Measurements from ENCODE around the gene SPATA16. TPM values are rescaled to one million over a fixed set of nuclear protein-coding genes. Genes with fewer than 3 reads are reported as not detected.
"Not testable (repeated sequence)": the region's sequence is repeated elsewhere in the genome, so short reads cannot be mapped to it uniquely, and the experiment has no call there.

The SPATA16 gene
- polyA plus RNA-seq, 3 donors from 2014 or later: not detected

GRCh38 chr3:172905451-172905850 lies 235.6 kb downstream of the SPATA16 start:
- Mint-ChIP-seq H3K4me1 (no peaks in the 10 kb centered on the region), H3K4me3 (no peak overlapping the region)

GRCh38 chr3:172904711-172905373 lies 236.2 kb downstream of the SPATA16 start:
- Mint-ChIP-seq H3K27ac (no peak overlapping the region), H3K36me3 (no peaks in the 10 kb centered on the region), H3K4me1 (no peaks in the 10 kb centered on the region), H3K27me3 (ENCODE audit: low read depth in 3 of 3) (peaks cover 4 to 6% (median 5%) of the 10 kb centered on the region in 3 donors), H3K4me3 (no peak overlapping the region), H3K9me3 (peaks cover 0 to 3% (median 0%) of the 10 kb centered on the region in 6 donors)
- DNase-seq: no peak

More at GRCh38 chr3:172905451-172905850, 235.6 kb downstream of the SPATA16 start:
- DNase-seq: no peak
- H3K27me3 Mint-ChIP-seq (ENCODE audit: low read depth in 3 of 3): peaks cover 3 to 8% (median 4%) of the 10 kb centered on the region in 3 donors
- no peak overlapping the region for H3K27ac Mint-ChIP-seq
- no peaks in the 10 kb centered on the region for H3K36me3 Mint-ChIP-seq
- H3K9me3 Mint-ChIP-seq: peaks cover 0 to 3% (median 0%) of the 10 kb centered on the region in 6 donors

- H3K9me3 Mint-ChIP-seq: peaks cover 0 to 3% (median under 1%) of the 10 kb centered on the region in 6 donors
- H3K36me3 Mint-ChIP-seq: no peaks in the 10 kb centered on the region
- no peak for DNase-seq
- H3K27ac Mint-ChIP-seq: no peak overlapping the region
- no peak overlapping the region for H3K4me3 Mint-ChIP-seq
- no peaks in the 10 kb centered on the region for H3K4me1 Mint-ChIP-seq
- H3K27me3 Mint-ChIP-seq (ENCODE audit: low read depth in 3 of 3): peaks cover 2 to 8% (median 5%) of the 10 kb centered on the region in 3 donors
Measured at GRCh38 chr3:172903642-172904320, 237.3 kb downstream of the SPATA16 start.

GRCh38 chr3:172892158-172892557 lies 248.9 kb downstream of the SPATA16 start:
- Mint-ChIP-seq H3K4me1 (no peaks in the 10 kb centered on the region), H3K27ac (no peak overlapping the region), H3K36me3 (no peaks in the 10 kb centered on the region), H3K27me3 (ENCODE audit: low read depth in 3 of 3) (peaks cover 0 to 2% (median 2%) of the 10 kb centered on the region in 3 donors), H3K9me3 (peaks cover 0 to 3% (median 0%) of the 10 kb centered on the region in 6 donors), H3K4me3 (no peak overlapping the region)
- no peak for DNase-seq

GRCh38 chr3:172885704-172886103 lies 255.3 kb downstream of the SPATA16 start:
- Mint-ChIP-seq H3K4me1 (no peaks in the 10 kb centered on the region), H3K27ac (no peak overlapping the region), H3K27me3 (ENCODE audit: low read depth in 3 of 3) (peaks cover 0 to 2% (median 0%) of the 10 kb centered on the region in 3 donors), H3K9me3 (peaks cover 0 to 7% (median 2%) of the 10 kb centered on the region in 6 donors), H3K36me3 (no peaks in the 10 kb centered on the region), H3K4me3 (no peak overlapping the region)
- DNase-seq: no peak

- no peak for DNase-seq
- no peaks in the 10 kb centered on the region for H3K4me1 Mint-ChIP-seq
- peaks cover 0 to 4% (median 0%) of the 10 kb centered on the region in 3 donors for H3K36me3 Mint-ChIP-seq
- H3K9me3 Mint-ChIP-seq: peaks cover 0 to 16% (median 3%) of the 10 kb centered on the region in 6 donors
- no peak overlapping the region for H3K27ac Mint-ChIP-seq
- peaks cover 0 to 6% (median 5%) of the 10 kb centered on the region in 3 donors for H3K27me3 Mint-ChIP-seq (ENCODE audit: low read depth in 3 of 3)
- H3K4me3 Mint-ChIP-seq: no peak overlapping the region
Measured at GRCh38 chr3:172882563-172882962, 258.5 kb downstream of the SPATA16 start.

GRCh38 chr3:172879381-172879780 lies 261.7 kb downstream of the SPATA16 start:
- H3K27me3 Mint-ChIP-seq (ENCODE audit: low read depth in 3 of 3); H3K4me1 Mint-ChIP-seq; H3K27ac Mint-ChIP-seq; H3K4me3 Mint-ChIP-seq; H3K36me3 Mint-ChIP-seq; DNase-seq: not testable (repeated sequence)
- peaks cover 0 to 16% (median 3%) of the 10 kb centered on the region in 6 donors for H3K9me3 Mint-ChIP-seq

GRCh38 chr3:172877011-172877410 lies 264.0 kb downstream of the SPATA16 start:
- Mint-ChIP-seq H3K36me3 (peaks cover 0 to 4% (median 0%) of the 10 kb centered on the region in 3 donors), H3K9me3 (peaks cover 0 to 16% (median 3%) of the 10 kb centered on the region in 6 donors), H3K27me3 (ENCODE audit: low read depth in 3 of 3) (peaks cover 5 to 7% (median 5%) of the 10 kb centered on the region in 3 donors), H3K4me3 (no peak overlapping the region), H3K4me1 (no peaks in the 10 kb centered on the region), H3K27ac (no peak overlapping the region)
- DNase-seq: no peak

- Mint-ChIP-seq H3K27me3 (ENCODE audit: low read depth in 3 of 3) (peaks cover 5 to 7% (median 5%) of the 10 kb centered on the region in 3 donors), H3K4me3 (no peak overlapping the region), H3K27ac (no peak overlapping the region), H3K9me3 (peaks cover 0 to 13% (median 3%) of the 10 kb centered on the region in 6 donors), H3K4me1 (no peaks in the 10 kb centered on the region), H3K36me3 (peaks cover 0 to 4% (median 0%) of the 10 kb centered on the region in 3 donors)
- no peak for DNase-seq
Measured at GRCh38 chr3:172876297-172876696, 264.7 kb downstream of the SPATA16 start.

- no peak for DNase-seq
- Mint-ChIP-seq H3K27me3 (ENCODE audit: low read depth in 3 of 3) (peaks cover 5 to 7% (median 6%) of the 10 kb centered on the region in 3 donors), H3K4me1 (no peaks in the 10 kb centered on the region), H3K9me3 (peaks cover 0 to 9% (median under 1%) of the 10 kb centered on the region in 6 donors), H3K36me3 (peaks cover 0 to 4% (median 0%) of the 10 kb centered on the region in 3 donors), H3K4me3 (no peak overlapping the region), H3K27ac (no peak overlapping the region)
Measured at GRCh38 chr3:172875039-172875438, 266.0 kb downstream of the SPATA16 start.

- no peaks in the 10 kb centered on the region for H3K36me3 Mint-ChIP-seq
- no peak overlapping the region for H3K27ac Mint-ChIP-seq
- no peak for DNase-seq
- peaks cover 0 to 5% (median 0%) of the 10 kb centered on the region in 6 donors for H3K9me3 Mint-ChIP-seq
- peaks cover 0 to 6% (median 6%) of the 10 kb centered on the region in 3 donors for H3K27me3 Mint-ChIP-seq (ENCODE audit: low read depth in 3 of 3)
- no peak overlapping the region for H3K4me3 Mint-ChIP-seq
- H3K4me1 Mint-ChIP-seq: no peaks in the 10 kb centered on the region
Measured at GRCh38 chr3:172869784-172870518, 271.1 kb downstream of the SPATA16 start.

- no peak for DNase-seq
- H3K36me3 Mint-ChIP-seq: no peaks in the 10 kb centered on the region
- no peak overlapping the region for H3K4me3 Mint-ChIP-seq
- H3K27ac Mint-ChIP-seq: no peak overlapping the region
- H3K9me3 Mint-ChIP-seq: peaks cover 0 to 5% (median 0%) of the 10 kb centered on the region in 6 donors
- H3K27me3 Mint-ChIP-seq (ENCODE audit: low read depth in 3 of 3): peaks cover 0 to 6% (median 6%) of the 10 kb centered on the region in 3 donors
- H3K4me1 Mint-ChIP-seq: no peaks in the 10 kb centered on the region
Measured at GRCh38 chr3:172869368-172869771, 271.7 kb downstream of the SPATA16 start.

GRCh38 chr3:172868582-172869200 lies 272.3 kb downstream of the SPATA16 start:
- no peak overlapping the region for H3K27ac Mint-ChIP-seq
- H3K36me3 Mint-ChIP-seq: no peaks in the 10 kb centered on the region
- H3K27me3 Mint-ChIP-seq (ENCODE audit: low read depth in 3 of 3): peaks cover 0 to 6% (median 3%) of the 10 kb centered on the region in 3 donors
- H3K4me3 Mint-ChIP-seq: no peak overlapping the region
- DNase-seq: no peak
- no peaks in the 10 kb centered on the region for H3K4me1 Mint-ChIP-seq
- peaks cover 0 to 5% (median 0%) of the 10 kb centered on the region in 6 donors for H3K9me3 Mint-ChIP-seq

Data from immature natural killer cell (primary cell).